ENCODE measurements around the gene EMD. TPM values are rescaled to one million over a fixed set of nuclear protein-coding genes. Genes with fewer than 3 reads are reported as not detected.

The EMD gene
- total and polyA plus RNA-seq, 10 of the 15 experiments (the other 5 are each of a cell fraction or from before 2014, with no cell fraction given) = 0.76 to 100 (median 43.2) TPM

DNA sequence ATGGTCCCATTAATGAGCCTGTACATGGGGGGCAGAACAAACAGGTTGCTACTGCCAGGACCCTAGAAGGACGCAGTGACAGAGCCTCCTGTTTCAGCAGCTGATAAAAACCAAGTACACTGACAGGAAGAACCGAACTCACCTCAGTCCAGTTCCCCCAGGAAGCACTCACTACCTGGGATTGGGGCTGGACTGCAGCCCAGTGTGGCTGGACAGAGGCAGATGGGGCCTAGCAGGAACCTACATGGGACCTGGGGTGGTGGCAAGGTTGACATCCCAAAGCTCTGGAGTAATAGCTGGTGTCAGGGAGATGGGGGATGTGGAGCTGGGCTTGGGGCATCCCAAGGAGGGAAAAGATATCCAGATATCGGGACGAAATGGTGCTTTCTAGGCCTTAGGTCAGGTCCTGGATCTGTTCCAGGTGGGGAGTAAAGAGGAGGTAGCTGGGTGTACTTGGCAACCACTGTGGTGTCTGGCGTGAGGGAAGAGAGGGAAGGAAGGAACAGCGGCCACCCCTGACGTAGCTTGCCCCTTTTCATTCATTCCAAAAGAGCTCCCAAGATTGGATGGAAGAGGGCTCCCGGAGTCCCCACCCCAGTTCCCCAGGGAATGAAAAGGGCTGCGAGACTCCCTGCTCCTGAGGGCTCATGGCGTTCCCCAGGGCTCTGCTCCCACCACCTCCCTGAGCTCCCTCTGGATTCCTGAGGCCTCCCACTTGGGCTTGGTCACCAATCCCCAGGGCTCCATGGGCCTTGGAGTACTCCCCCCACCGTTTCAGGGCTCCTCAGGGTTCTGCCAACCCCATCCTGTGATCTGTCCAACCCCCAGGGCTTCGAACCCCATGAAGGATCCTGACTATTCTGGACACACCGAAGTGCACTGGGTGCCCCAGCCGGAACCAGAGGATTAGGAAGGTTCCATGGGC, 4.5 kb downstream of the EMD start (continued):
- TF ChIP-seq, protein P1, sequence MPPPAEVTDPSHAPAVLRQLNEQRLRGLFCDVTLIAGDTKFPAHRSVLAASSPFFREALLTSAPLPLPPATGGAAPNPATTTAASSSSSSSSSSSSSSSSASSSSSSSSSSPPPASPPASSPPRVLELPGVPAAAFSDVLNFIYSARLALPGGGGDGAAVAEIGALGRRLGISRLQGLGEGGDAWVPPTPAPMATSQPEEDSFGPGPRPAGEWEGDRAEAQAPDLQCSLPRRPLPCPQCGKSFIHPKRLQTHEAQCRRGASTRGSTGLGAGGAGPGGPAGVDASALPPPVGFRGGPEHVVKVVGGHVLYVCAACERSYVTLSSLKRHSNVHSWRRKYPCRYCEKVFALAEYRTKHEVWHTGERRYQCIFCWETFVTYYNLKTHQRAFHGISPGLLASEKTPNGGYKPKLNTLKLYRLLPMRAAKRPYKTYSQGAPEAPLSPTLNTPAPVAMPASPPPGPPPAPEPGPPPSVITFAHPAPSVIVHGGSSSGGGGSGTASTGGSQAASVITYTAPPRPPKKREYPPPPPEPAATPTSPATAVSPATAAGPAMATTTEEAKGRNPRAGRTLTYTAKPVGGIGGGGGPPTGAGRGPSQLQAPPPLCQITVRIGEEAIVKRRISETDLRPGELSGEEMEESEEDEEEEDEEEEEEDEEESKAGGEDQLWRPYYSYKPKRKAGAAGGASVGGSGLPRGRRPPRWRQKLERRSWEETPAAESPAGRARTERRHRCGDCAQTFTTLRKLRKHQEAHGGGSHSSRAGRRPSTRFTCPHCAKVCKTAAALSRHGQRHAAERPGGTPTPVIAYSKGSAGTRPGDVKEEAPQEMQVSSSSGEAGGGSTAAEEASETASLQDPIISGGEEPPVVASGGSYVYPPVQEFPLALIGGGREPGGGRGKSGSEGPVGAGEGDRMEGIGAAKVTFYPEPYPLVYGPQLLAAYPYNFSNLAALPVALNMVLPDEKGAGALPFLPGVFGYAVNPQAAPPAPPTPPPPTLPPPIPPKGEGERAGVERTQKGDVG (CRISPR knock-in tag; IDR thresholded peaks at IDR 0.05) = no peak
- no peak for TF ChIP-seq CHD1 (IDR thresholded peaks at IDR 0.05; ENCODE audit: low read depth, low read length)
- TF ChIP-seq, protein P2, sequence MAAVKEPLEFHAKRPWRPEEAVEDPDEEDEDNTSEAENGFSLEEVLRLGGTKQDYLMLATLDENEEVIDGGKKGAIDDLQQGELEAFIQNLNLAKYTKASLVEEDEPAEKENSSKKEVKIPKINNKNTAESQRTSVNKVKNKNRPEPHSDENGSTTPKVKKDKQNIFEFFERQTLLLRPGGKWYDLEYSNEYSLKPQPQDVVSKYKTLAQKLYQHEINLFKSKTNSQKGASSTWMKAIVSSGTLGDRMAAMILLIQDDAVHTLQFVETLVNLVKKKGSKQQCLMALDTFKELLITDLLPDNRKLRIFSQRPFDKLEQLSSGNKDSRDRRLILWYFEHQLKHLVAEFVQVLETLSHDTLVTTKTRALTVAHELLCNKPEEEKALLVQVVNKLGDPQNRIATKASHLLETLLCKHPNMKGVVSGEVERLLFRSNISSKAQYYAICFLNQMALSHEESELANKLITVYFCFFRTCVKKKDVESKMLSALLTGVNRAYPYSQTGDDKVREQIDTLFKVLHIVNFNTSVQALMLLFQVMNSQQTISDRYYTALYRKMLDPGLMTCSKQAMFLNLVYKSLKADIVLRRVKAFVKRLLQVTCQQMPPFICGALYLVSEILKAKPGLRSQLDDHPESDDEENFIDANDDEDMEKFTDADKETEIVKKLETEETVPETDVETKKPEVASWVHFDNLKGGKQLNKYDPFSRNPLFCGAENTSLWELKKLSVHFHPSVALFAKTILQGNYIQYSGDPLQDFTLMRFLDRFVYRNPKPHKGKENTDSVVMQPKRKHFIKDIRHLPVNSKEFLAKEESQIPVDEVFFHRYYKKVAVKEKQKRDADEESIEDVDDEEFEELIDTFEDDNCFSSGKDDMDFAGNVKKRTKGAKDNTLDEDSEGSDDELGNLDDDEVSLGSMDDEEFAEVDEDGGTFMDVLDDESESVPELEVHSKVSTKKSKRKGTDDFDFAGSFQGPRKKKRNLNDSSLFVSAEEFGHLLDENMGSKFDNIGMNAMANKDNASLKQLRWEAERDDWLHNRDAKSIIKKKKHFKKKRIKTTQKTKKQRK (IDR thresholded peaks at IDR 0.05; ENCODE audit: low read depth, low read length) = no peak
- TF ChIP-seq, protein P3, sequence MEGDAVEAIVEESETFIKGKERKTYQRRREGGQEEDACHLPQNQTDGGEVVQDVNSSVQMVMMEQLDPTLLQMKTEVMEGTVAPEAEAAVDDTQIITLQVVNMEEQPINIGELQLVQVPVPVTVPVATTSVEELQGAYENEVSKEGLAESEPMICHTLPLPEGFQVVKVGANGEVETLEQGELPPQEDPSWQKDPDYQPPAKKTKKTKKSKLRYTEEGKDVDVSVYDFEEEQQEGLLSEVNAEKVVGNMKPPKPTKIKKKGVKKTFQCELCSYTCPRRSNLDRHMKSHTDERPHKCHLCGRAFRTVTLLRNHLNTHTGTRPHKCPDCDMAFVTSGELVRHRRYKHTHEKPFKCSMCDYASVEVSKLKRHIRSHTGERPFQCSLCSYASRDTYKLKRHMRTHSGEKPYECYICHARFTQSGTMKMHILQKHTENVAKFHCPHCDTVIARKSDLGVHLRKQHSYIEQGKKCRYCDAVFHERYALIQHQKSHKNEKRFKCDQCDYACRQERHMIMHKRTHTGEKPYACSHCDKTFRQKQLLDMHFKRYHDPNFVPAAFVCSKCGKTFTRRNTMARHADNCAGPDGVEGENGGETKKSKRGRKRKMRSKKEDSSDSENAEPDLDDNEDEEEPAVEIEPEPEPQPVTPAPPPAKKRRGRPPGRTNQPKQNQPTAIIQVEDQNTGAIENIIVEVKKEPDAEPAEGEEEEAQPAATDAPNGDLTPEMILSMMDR (IDR thresholded peaks at IDR 0.05 in 2 of 3, conservative IDR thresholded peaks at IDR 0.05 in 1 of 3; ENCODE audit: control insufficient read depth in 2 of 3, extremely low read depth in 1 of 3, insufficient read depth in 1 of 3, low read depth in 3 of 3, low read length in 3 of 3) = no peak
- no peak for TF ChIP-seq ESRRA (IDR thresholded peaks at IDR 0.05; ENCODE audit: low read length)
- no peak for TF ChIP-seq SRF (IDR thresholded peaks at IDR 0.05; ENCODE audit: low read depth in 2 of 2, low read length in 2 of 2)
- TF ChIP-seq, protein P4, sequence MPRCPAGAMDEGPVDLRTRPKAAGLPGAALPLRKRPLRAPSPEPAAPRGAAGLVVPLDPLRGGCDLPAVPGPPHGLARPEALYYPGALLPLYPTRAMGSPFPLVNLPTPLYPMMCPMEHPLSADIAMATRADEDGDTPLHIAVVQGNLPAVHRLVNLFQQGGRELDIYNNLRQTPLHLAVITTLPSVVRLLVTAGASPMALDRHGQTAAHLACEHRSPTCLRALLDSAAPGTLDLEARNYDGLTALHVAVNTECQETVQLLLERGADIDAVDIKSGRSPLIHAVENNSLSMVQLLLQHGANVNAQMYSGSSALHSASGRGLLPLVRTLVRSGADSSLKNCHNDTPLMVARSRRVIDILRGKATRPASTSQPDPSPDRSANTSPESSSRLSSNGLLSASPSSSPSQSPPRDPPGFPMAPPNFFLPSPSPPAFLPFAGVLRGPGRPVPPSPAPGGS (IDR thresholded peaks at IDR 0.05; ENCODE audit: borderline replicate concordance, insufficient read depth, low read depth, low read length, poor library complexity, severe bottlenecking) = no peak
- TF ChIP-seq TCF12 (IDR thresholded peaks at IDR 0.05; ENCODE audit: low read depth, low read length) = no peak
